NT2/D1 (cell line): ENCODE measurements around the gene TAF10.

Experiments
- DNase-seq: peaks from one replicate; pipeline ENCODE4 v3.0.0-alpha.2; 2011; ENCODE audit warnings: low read depth, low spot score
- H3K27me3 ChIP-seq: 2 replicates; pipeline ENCODE4 v1.6.0; 2011; ENCODE audit warnings: mild to moderate bottlenecking; ENCODE audit not compliant: insufficient read length, insufficient read depth
- H3K36me3 ChIP-seq: 2 replicates; pipeline ENCODE4 v1.6.1; 2011; ENCODE audit warnings: mild to moderate bottlenecking, low read length, mixed read lengths; ENCODE audit not compliant: insufficient read depth, insufficient read length
- H3K4me1 ChIP-seq: 2 replicates; pipeline ENCODE4 v1.5.1; 2011; ENCODE audit not compliant: insufficient read depth, insufficient read length
- H3K4me3 ChIP-seq: 2 replicates; pipeline ENCODE4 v1.5.1; 2011; ENCODE audit warnings: low read depth; ENCODE audit not compliant: insufficient read length
- H3K9ac ChIP-seq: 2 replicates; pipeline ENCODE4 v1.6.0; 2011; ENCODE audit warnings: low read depth; ENCODE audit not compliant: insufficient read length
- H3K9me3 ChIP-seq: 2 replicates; pipeline ENCODE4 v1.5.1; 2011; ENCODE audit warnings: mild to moderate bottlenecking, low read length; ENCODE audit not compliant: insufficient read depth
- SUZ12 ChIP-seq: IDR thresholded peaks from 2 replicates; pipeline ENCODE4 v1.6.1; 2011; ENCODE audit not compliant: insufficient read length, insufficient read depth; ENCODE audit errors: extremely low read depth
- YY1 ChIP-seq: IDR thresholded peaks from 2 replicates; pipeline ENCODE4 v1.6.1; 2011; ENCODE audit not compliant: insufficient read length, insufficient read depth
- ZNF274 ChIP-seq: IDR thresholded peaks from 2 replicates; pipeline ENCODE4 v1.6.1; 2011; ENCODE audit warnings: mild to moderate bottlenecking, low read depth, low read length

The TAF10 gene

GRCh38 chr11:6612213-6613041 is at the start of gene TAF10:
TAF10 (minus strand) TSS chr11:6612216; CDS start chr11:6612189, 27 bp downstream.
- Histone ChIP-seq H3K36me3 (peaks cover 81% of the 10 kb centered on the region), H3K9me3 (no peaks in the 10 kb centered on the region), H3K27me3 (no peaks in the 10 kb centered on the region), H3K4me1 (peaks cover 11% of the 10 kb centered on the region), H3K9ac (peak within 1 kb of the TSS; percentile 90), H3K4me3 (peak within 1 kb of the TSS; percentile 61)
- TF ChIP-seq SUZ12 (no peak), ZNF274 (no peak), YY1 (no peak)
- DNase-seq: peak; percentile 90

- no peak overlapping the region for H3K9ac ChIP-seq
- H3K4me3 ChIP-seq: no peak overlapping the region
- TF ChIP-seq ZNF274 (no peak), YY1 (no peak), SUZ12 (no peak)
- DNase-seq: no peak
- H3K4me1 ChIP-seq: no peaks in the 10 kb centered on the region
- no peaks in the 10 kb centered on the region for H3K36me3 ChIP-seq
- H3K9me3 ChIP-seq: no peaks in the 10 kb centered on the region
- H3K27me3 ChIP-seq: peaks cover 21% of the 10 kb centered on the region
These were observed 48.7 kb upstream of the TAF10 start for GRCh38 chr11:6660712-6661111.

GRCh38 chr11:6658647-6659046 is 46.6 kb upstream of the TAF10 start:
- TF ChIP-seq SUZ12 (no peak), ZNF274 (no peak), YY1 (no peak)
- no peaks in the 10 kb centered on the region for H3K9me3 ChIP-seq
- peaks cover 37% of the 10 kb centered on the region for H3K27me3 ChIP-seq
- no peak overlapping the region for H3K9ac ChIP-seq
- H3K36me3 ChIP-seq: no peaks in the 10 kb centered on the region
- H3K4me3 ChIP-seq: no peak overlapping the region
- DNase-seq: no peak
- peaks cover 5% of the 10 kb centered on the region for H3K4me1 ChIP-seq

GRCh38 chr11:6657346-6657745 is 45.3 kb upstream of the TAF10 start:
- peaks cover 39% of the 10 kb centered on the region for H3K27me3 ChIP-seq
- no peak overlapping the region for H3K9ac ChIP-seq
- H3K4me1 ChIP-seq: peaks cover 5% of the 10 kb centered on the region
- no peaks in the 10 kb centered on the region for H3K36me3 ChIP-seq
- H3K9me3 ChIP-seq: no peaks in the 10 kb centered on the region
- no peak overlapping the region for H3K4me3 ChIP-seq
- TF ChIP-seq SUZ12 (no peak), ZNF274 (no peak), YY1 (no peak)
- DNase-seq: no peak

- TF ChIP-seq YY1 (no peak), ZNF274 (no peak), SUZ12 (no peak)
- Histone ChIP-seq H3K9me3 (no peaks in the 10 kb centered on the region), H3K4me3 (no peak overlapping the region), H3K27me3 (peaks cover 40% of the 10 kb centered on the region), H3K36me3 (no peaks in the 10 kb centered on the region), H3K4me1 (peaks cover 5% of the 10 kb centered on the region), H3K9ac (no peak overlapping the region)
- DNase-seq: no peak
These were observed 44.9 kb upstream of the TAF10 start for GRCh38 chr11:6656936-6657335.

- Histone ChIP-seq H3K4me3 (peak overlapping the region; percentile 50), H3K36me3 (no peaks in the 10 kb centered on the region), H3K4me1 (peaks cover 5% of the 10 kb centered on the region), H3K27me3 (peaks cover 40% of the 10 kb centered on the region), H3K9me3 (no peaks in the 10 kb centered on the region), H3K9ac (peak overlapping the region; percentile 27)
- no peak for DNase-seq
- TF ChIP-seq SUZ12 (no peak), ZNF274 (no peak), YY1 (no peak)
These were observed 44.5 kb upstream of the TAF10 start for GRCh38 chr11:6656584-6656915.

GRCh38 chr11:6655790-6656583 is 44.0 kb upstream of the TAF10 start, which contains the start of gene DCHS1:
DCHS1 (minus strand) TSS chr11:6655809; CDS start chr11:6641613, 14,196 bp downstream.
- peaks cover 40% of the 10 kb centered on the region for H3K27me3 ChIP-seq
- H3K9me3 ChIP-seq: no peaks in the 10 kb centered on the region
- H3K4me3 ChIP-seq: peak within 1 kb of the TSS; percentile 55
- H3K9ac ChIP-seq: peak within 1 kb of the TSS; percentile 71
- DNase-seq: no peak
- peaks cover 5% of the 10 kb centered on the region for H3K4me1 ChIP-seq
- TF ChIP-seq SUZ12 (no peak), ZNF274 (no peak), YY1 (no peak)
- no peaks in the 10 kb centered on the region for H3K36me3 ChIP-seq
